SK-N-SH treated with all-trans-retinoic acid at 6 μM for 48 hours (cell line): ENCODE results near the gene HSPG2.

ENCODE experiments used
- ARNTL ChIP-seq: fragments of 450-650 bp; formaldehyde crosslinking; IDR thresholded peaks from 2 replicates; pipeline ENCODE4 v1.5.0; 2020; ENCODE audit warnings: low read depth, mild to moderate bottlenecking, moderate library complexity, borderline replicate concordance
- CREB5 ChIP-seq: fragments of 250-450 bp; sonication (Bioruptor Pico); IDR thresholded peaks from 2 replicates; pipeline ENCODE4 v1.5.1; 2020; ENCODE audit warnings: low read depth, mild to moderate bottlenecking, moderate library complexity
- GLIS3 ChIP-seq: fragments of 250-450 bp; sonication (Bioruptor Pico); IDR thresholded peaks from 2 replicates; pipeline ENCODE4 v1.5.0; 2020; ENCODE audit warnings: mild to moderate bottlenecking, moderate library complexity
- PATZ1 ChIP-seq: fragments of 250-450 bp; sonication (Bioruptor Pico); IDR thresholded peaks from 2 replicates; pipeline ENCODE4 v1.8.0; 2020; ENCODE audit warnings: mild to moderate bottlenecking, moderate library complexity, borderline replicate concordance
- RARB ChIP-seq: fragments of 250-450 bp; sonication (Bioruptor Pico); IDR thresholded peaks from 2 replicates; pipeline ENCODE4 v1.8.0; 2021; ENCODE audit warnings: mild to moderate bottlenecking, moderate library complexity
- TF ChIP-seq, protein P1 (sequence below): fragments of 250-450 bp; sonication (Bioruptor Pico); IDR thresholded peaks from 2 replicates; pipeline ENCODE4 v1.5.0; 2020; ENCODE audit warnings: mild to moderate bottlenecking, moderate library complexity

- TF ChIP-seq CREB5 (no peak), ARNTL (no peak), RARB (CRISPR knock-in tag) (no peak), GLIS3 (no peak), PATZ1 (CRISPR knock-in tag) (no peak)
- TF ChIP-seq, protein P1, sequence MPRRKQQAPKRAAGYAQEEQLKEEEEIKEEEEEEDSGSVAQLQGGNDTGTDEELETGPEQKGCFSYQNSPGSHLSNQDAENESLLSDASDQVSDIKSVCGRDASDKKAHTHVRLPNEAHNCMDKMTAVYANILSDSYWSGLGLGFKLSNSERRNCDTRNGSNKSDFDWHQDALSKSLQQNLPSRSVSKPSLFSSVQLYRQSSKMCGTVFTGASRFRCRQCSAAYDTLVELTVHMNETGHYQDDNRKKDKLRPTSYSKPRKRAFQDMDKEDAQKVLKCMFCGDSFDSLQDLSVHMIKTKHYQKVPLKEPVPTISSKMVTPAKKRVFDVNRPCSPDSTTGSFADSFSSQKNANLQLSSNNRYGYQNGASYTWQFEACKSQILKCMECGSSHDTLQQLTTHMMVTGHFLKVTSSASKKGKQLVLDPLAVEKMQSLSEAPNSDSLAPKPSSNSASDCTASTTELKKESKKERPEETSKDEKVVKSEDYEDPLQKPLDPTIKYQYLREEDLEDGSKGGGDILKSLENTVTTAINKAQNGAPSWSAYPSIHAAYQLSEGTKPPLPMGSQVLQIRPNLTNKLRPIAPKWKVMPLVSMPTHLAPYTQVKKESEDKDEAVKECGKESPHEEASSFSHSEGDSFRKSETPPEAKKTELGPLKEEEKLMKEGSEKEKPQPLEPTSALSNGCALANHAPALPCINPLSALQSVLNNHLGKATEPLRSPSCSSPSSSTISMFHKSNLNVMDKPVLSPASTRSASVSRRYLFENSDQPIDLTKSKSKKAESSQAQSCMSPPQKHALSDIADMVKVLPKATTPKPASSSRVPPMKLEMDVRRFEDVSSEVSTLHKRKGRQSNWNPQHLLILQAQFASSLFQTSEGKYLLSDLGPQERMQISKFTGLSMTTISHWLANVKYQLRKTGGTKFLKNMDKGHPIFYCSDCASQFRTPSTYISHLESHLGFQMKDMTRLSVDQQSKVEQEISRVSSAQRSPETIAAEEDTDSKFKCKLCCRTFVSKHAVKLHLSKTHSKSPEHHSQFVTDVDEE (CRISPR knock-in tag), result no peak
These were observed 58.9 kb downstream of the HSPG2 start for GRCh38 chr1:21878009-21878773.
